Measurements from ENCODE around the gene ZNF764. TPM values are rescaled to one million over a fixed set of nuclear protein-coding genes. Genes with fewer than 3 reads are reported as not detected.

Gene ZNF764
- total RNA-seq, 4 donors from 2014 or later, result 8.3 to 12.0 (median 10.3) TPM

- WGBS, 2 donors, result 93 to 95% methylated on average over 42 to 68 of the region's 69 CpGs
- intact Hi-C loops (cut with DNase I; ENCODE audit: low total_unique reads), result no loop called here
- H3K4me3 ChIP-seq (ENCODE audit: low read depth, poor library complexity, severe bottlenecking), result no peak overlapping the region
- TF ChIP-seq, protein P1, sequence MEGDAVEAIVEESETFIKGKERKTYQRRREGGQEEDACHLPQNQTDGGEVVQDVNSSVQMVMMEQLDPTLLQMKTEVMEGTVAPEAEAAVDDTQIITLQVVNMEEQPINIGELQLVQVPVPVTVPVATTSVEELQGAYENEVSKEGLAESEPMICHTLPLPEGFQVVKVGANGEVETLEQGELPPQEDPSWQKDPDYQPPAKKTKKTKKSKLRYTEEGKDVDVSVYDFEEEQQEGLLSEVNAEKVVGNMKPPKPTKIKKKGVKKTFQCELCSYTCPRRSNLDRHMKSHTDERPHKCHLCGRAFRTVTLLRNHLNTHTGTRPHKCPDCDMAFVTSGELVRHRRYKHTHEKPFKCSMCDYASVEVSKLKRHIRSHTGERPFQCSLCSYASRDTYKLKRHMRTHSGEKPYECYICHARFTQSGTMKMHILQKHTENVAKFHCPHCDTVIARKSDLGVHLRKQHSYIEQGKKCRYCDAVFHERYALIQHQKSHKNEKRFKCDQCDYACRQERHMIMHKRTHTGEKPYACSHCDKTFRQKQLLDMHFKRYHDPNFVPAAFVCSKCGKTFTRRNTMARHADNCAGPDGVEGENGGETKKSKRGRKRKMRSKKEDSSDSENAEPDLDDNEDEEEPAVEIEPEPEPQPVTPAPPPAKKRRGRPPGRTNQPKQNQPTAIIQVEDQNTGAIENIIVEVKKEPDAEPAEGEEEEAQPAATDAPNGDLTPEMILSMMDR (IDR thresholded peaks at IDR 0.05), result no peak
- no peak for TF ChIP-seq POLR2A (IDR thresholded peaks at IDR 0.05)
- no peak for DNase-seq (ENCODE audit: low spot score in 2 of 2)
These were observed 2.7 kb downstream of the ZNF764 start for GRCh38 chr16:30555315-30556124.

- WGBS, 2 donors, result 98 to 99% methylated on average over 14 to 18 of the region's 18 CpGs
These were observed 3.4 kb downstream of the ZNF764 start for GRCh38 chr16:30554557-30555314.

DNA sequence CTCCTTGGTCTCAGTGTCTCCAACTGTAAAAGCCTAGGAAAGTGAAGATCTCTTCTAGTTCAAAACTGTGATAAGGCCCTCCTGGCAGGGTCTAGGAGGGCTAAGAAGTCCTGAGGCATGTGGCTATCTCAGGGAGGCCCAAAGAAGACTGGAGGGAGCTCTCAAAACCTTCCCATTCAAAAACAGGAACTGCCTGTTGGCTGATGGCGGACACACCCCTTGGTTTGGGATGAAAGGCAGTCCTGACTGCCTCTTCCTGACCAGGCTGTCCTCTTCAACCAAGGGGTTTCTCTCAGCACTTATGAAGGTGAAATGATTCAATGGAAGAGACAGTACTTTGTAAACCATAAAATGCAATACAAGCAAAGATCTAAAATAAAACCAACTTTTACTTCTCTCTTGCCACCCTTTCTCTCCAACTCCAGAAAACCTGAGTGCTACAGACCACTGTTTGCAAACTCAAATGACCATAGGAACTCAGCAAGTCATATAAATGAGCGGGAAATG lies 4.7 kb downstream of the ZNF764 start:
- no peak for DNase-seq (ENCODE audit: low spot score in 2 of 2)
- WGBS, 2 donors, result 85 to 87% methylated on average over 2 of the region's 2 CpGs
- TF ChIP-seq, protein P1 (IDR thresholded peaks at IDR 0.05), result no peak
- H3K4me3 ChIP-seq (ENCODE audit: low read depth, poor library complexity, severe bottlenecking), result no peak overlapping the region
- intact Hi-C loops (cut with DNase I; ENCODE audit: low total_unique reads), result no loop called here

More at GRCh38 chr16:30554557-30555314, 3.4 kb downstream of the ZNF764 start:
- intact Hi-C loops (cut with DNase I; ENCODE audit: low total_unique reads), result no loop called here
- no peak for DNase-seq (ENCODE audit: low spot score in 2 of 2)
- H3K4me3 ChIP-seq (ENCODE audit: low read depth, poor library complexity, severe bottlenecking), result no peak overlapping the region
- TF ChIP-seq, protein P1 (IDR thresholded peaks at IDR 0.05), result no peak
- no peak for TF ChIP-seq POLR2A (IDR thresholded peaks at IDR 0.05)

GRCh38 chr16:30552956-30553355 lies 5.2 kb downstream of the ZNF764 start:
- intact Hi-C loops (cut with DNase I; ENCODE audit: low total_unique reads), result no loop called here
- no peak overlapping the region for H3K4me3 ChIP-seq (ENCODE audit: low read depth, poor library complexity, severe bottlenecking)
- TF ChIP-seq, protein P1 (IDR thresholded peaks at IDR 0.05), result no peak
- TF ChIP-seq POLR2A (IDR thresholded peaks at IDR 0.05), result no peak
- 85 to 100% methylated on average over 4 of the region's 4 CpGs for WGBS, 2 donors
- no peak for DNase-seq (ENCODE audit: low spot score in 2 of 2)

GRCh38 chr16:30551781-30552180 lies 6.4 kb downstream of the ZNF764 start:
- intact Hi-C loops (cut with DNase I; ENCODE audit: low total_unique reads), result no loop called here
- 38 to 43% methylated on average over 3 of the region's 3 CpGs for WGBS, 2 donors
- DNase-seq (ENCODE audit: low spot score in 2 of 2), result no peak
- TF ChIP-seq, protein P1 (IDR thresholded peaks at IDR 0.05), result no peak
- no peak for TF ChIP-seq POLR2A (IDR thresholded peaks at IDR 0.05)
- no peak overlapping the region for H3K4me3 ChIP-seq (ENCODE audit: low read depth, poor library complexity, severe bottlenecking)

Measured in lower leg skin (tissue), 4 donors.